GM19035 (cell line): ENCODE results near the gene CYB561D1.

ENCODE experiments used
- ATAC-seq: cut with Tn5 transposase; IDR thresholded peaks from one replicate; pipeline ENCODE4 v1.9.1; 2021; ENCODE audit not compliant: unreplicated experiment

Gene CYB561D1

GRCh38 chr1:109527846-109528695 lies 34.2 kb downstream of the CYB561D1 start:
- ATAC-seq, result no peak

GRCh38 chr1:109528712-109529111 lies 34.8 kb downstream of the CYB561D1 start:
- ATAC-seq, result no peak

GRCh38 chr1:109529881-109530456 lies 36.1 kb downstream of the CYB561D1 start:
- ATAC-seq, result no peak

- no peak for ATAC-seq
These were observed 36.7 kb downstream of the CYB561D1 start for GRCh38 chr1:109530457-109531087.

GRCh38 chr1:109531380-109531779 lies 37.5 kb downstream of the CYB561D1 start:
- no peak for ATAC-seq

GRCh38 chr1:109531826-109532364 lies 38.0 kb downstream of the CYB561D1 start:
- no peak for ATAC-seq

GRCh38 chr1:109532365-109533136 lies 38.7 kb downstream of the CYB561D1 start:
- ATAC-seq, result peak; percentile 77

- ATAC-seq, result no peak
These were observed 40.5 kb downstream of the CYB561D1 start for GRCh38 chr1:109534307-109534858.

- no peak for ATAC-seq
These were observed 41.6 kb downstream of the CYB561D1 start for GRCh38 chr1:109535481-109535880.

GRCh38 chr1:109535971-109536491 lies 42.1 kb downstream of the CYB561D1 start:
- no peak for ATAC-seq

GRCh38 chr1:109537450-109538178 lies 43.7 kb downstream of the CYB561D1 start:
- ATAC-seq, result no peak

GRCh38 chr1:109538827-109539555 lies 45.1 kb downstream of the CYB561D1 start:
- ATAC-seq, result no peak

GRCh38 chr1:109539676-109540075 lies 45.8 kb downstream of the CYB561D1 start, which contains the start of gene GPR61:
Gene GPR61 (plus strand): TSS chr1:109539872. CDS start chr1:109543023, 3,151 bp downstream.
- ATAC-seq, result no peak

GRCh38 chr1:109541102-109541501 lies 47.2 kb downstream of the CYB561D1 start:
- ATAC-seq, result no peak

- ATAC-seq, result no peak
These were observed 48.8 kb downstream of the CYB561D1 start for GRCh38 chr1:109542657-109543056.

GRCh38 chr1:109543283-109543987 lies 49.5 kb downstream of the CYB561D1 start:
- ATAC-seq, result no peak

GRCh38 chr1:109543988-109544735 lies 50.3 kb downstream of the CYB561D1 start:
- ATAC-seq, result no peak
